NCI-H2196 treated with DMSO at 0.1 percent for 48 hours (cell line): ENCODE data around the gene NAALADL2.

Source experiments
- DNase-seq: peaks from one replicate; lab custom pipeline; 2025; ENCODE audit not compliant: unreplicated experiment; lab: John Stamatoyannopoulos, UW

The NAALADL2 gene

DNA sequence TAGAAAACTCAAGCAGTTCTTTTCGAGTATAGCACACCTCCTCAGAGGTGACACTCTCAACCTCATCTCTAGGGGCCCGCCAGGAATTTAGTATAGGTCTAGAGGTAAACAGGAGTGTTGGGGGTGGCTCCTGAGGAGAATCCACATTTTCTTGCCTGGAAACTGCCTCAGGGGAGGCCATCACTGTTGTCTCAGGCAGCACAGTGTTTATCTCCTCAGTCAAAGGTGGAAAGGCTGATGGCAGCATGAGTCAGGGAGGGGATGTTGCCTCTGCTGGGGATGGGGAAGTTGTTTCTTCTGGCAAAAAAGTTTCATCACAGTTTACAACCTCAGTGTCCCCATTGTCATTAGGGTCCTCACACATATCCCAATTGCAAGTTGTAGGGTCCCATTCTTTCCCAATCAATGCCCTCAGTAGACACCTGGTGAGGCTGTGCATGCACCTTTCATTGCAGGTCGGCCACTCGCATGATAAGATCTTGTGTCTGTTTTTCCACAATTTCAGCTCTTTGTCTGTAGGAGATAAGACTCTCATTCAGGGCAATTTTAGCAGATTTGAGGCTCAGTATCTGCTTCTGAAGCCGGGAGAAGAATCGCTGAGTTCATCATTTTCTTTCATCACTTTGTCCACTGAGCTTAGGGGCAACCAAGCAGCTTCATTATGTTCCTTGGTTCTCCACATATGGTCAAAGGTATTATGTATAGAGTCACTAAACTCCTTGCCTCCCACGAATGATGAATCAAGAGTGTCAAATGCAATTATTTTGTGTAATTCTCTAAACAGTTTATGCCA is 25.8 kb downstream of the NAALADL2 start:
- DNase-seq, result no peak

DNA sequence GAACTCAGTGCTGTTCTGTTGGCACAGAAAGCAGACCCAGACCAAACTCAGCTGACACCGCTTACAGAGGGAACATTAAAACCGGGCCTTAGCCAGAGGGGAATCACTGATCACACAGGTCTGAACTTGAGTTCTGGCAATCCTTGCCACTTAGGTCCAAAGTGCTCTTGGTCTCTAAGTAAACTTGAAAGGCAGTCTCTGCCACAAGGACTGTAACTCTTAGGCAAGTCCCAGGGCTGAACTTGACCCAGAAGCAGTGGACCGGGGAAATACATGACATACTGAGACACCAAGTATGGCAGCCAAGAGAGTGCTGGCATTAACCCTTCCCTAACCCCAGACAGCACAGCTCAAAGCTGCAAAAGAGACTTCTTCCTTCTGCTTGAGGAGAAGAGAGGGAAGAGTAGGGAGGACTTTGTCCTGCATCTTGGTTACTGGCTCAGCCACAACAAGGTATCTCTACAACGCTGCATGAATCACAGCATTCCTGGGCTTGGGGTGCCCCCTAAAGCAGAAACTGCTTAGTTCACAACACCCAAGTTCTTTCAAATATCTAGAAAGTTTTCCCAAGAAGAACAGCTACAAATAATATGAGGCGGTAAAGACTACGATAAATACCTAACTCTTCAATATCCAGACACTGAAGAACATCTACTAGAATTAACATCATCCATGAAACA is 32.5 kb downstream of the NAALADL2 start:
- DNase-seq, result no peak

DNA sequence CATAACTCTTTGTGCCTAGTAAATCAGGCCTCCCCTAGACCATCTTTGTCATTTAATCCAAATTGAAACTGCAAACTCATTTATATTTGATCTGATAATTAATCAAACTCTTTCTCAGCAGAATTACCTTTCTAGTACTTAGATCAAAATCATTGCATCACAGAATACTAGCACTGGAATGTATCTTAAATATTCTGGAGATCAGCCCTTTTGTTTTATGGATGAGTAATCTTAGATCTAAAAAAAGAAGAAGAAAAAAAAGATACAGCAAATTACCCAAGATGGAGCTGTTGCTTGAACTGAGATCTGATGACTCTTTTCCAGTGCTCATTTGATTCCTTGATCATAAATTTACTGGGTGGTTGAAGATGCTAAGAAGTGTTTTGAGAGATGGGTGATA is 47.9 kb downstream of the NAALADL2 start:
- no peak for DNase-seq

DNA sequence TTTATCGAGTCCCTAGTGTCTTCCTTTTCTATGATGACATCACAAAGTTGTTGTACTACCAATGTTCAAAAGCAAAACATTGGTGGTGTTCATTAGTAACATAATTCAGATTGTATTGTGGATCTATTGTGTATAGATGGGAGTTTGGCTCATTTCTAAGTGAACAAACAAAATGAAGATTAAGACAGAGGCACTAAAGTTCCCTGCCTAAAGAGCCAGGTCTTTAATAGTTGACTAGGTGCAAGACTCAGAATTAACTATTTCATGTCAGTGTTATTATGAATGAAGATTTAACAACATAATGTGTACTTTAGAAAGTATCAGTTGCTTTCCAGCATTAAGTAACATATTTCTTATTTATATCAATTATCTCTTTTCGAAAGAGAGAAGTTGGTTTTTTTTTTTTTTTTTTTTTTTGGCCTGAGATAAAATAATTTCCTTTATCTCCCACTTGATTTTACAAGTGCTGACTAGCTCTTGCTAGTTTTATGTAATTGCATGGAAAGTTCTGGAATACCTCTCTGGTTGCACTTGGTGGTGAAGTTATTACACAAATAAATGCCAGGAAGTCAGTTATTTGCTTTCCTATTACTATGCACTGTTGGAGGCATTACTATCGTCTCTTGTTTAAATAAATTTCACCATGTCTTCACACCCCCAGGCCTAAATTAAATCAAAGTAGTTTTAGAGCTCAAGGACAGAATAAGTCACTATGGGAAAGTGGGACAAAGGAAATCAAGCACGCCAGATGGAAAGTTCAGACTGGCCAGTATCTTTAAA is 48.7 kb downstream of the NAALADL2 start:
- no peak for DNase-seq

DNA sequence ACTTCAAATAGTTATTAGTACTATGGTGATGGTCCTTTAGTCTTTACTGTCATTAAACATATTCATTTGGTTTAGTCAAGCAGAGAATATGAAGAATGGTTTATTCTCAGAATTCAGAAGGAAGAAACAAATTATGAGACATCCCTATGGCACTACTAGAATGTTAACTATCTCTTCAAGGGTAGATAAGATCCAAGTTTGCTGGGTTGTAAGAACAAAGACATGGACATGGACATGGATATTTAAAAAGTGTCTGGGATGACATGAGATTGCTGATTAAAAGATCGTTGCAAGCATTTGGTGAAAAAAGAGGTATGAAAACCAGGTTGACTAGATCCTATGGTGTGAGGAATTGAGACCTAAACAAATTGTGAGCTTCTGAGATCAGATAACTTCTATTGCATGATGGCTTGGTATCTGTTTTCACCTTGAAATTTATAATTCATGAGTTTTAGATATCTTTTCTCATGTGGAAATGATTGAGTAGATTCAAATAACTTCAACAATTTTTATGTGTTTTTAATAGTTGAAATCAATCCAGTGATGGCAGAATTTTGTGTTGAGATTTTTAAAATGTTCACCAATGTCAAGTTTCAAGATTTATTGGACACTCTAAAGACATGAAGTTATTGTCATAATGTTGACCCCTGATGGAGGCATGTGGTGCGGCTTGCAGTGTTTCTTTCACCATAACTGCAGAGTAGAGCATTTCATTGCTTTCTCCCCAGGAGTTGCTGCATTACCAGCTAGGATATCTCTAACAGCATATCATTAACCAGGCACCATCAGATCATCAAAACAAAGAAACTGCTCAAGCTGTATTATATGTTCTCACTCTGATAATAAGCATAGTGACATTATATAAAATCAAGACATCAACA is 72.6 kb downstream of the NAALADL2 start:
- no peak for DNase-seq

DNA sequence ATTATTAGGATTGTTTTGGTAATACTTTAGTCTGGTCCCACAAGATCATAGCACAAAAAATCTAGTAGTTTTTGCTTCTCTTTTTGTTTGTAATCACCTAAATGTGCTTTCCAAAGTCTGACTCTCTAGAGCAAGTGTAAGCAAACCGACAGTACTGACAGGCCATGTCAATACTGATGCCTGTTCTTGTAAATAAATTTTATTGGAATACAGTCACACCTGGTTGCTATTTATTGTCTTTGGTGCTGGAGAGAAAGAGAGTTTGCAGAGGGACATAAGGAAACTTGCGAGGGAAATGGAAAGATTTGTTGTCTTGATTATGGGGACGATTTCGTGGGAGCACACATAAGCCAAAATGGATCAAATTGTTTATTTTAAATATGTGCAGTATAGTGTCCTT is 77.5 kb downstream of the NAALADL2 start:
- DNase-seq, result no peak

DNA sequence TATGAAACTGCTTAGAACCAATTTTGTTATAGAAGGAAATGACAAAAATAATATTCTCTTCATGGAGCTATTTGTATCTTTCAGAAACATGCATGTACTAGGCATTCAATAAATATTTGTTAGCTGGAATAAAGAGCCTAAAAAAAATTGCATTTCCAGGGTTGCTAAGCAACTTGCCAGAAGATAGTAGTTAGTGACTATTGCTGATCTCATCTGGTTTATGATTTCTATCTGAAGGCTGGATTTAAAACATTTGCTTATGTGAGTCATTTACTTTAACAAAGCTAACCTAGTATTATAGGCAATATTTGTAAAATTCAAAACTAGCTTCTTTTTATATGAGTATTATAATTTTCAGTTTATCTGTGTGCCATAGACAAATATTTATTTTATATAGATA is 78.3 kb downstream of the NAALADL2 start:
- no peak for DNase-seq

DNA sequence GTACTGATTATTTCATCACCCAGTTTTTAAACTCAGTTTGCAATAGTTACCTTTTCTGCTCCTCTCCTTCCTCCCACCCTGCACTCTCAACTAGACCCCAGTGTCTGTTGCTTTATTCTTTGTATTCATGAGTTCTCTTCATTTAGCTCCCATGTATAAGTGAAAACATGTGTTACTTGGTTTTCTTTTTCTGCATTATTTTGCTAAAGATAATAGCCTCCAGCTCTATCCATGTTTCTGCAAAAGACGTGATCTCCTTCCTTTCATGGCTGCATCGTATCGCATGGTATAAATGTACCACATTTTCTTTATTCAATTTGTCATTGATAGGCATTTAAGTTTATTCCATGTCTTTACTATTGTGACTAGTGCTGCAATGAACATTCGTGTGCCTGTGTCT is 79.0 kb downstream of the NAALADL2 start:
- DNase-seq, result no peak

DNA sequence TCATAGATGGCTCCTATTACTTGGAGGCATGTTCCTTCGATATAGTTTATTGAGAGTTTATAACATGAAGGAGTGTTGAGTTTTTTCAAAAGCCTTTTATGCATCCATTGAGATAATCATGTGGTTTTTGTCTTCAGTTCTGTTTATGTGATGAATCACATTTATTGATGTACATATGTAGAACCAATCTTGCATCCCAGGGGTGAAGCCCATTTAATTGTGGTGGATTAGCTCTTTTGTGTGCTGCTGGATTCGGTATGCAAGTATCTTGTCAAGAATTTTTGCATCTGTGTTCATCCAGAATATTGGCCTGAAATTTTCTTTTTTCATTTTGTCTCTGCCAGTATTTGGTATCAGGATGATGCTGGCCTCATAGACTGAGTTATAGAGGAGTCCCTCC is 81.0 kb downstream of the NAALADL2 start:
- no peak for DNase-seq

DNA sequence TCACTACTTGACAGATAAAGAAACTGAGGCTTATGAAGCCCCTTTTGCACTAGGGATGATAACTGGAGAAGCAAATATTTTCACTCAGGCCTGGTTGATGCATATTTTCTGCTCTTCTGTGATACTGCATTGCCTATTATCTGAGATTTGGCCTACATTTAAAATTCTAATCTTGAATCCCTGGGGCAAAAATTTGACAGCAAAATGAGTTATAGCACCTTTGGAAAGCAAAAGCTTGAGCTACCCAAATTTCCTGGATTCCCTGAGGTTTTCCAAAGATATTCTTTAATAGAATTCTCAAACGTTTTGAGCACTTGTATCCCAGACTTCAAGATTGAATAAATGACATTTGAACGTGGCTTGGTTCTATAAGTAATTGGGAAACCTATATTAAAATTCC is 86.1 kb downstream of the NAALADL2 start:
- DNase-seq, result no peak

DNA sequence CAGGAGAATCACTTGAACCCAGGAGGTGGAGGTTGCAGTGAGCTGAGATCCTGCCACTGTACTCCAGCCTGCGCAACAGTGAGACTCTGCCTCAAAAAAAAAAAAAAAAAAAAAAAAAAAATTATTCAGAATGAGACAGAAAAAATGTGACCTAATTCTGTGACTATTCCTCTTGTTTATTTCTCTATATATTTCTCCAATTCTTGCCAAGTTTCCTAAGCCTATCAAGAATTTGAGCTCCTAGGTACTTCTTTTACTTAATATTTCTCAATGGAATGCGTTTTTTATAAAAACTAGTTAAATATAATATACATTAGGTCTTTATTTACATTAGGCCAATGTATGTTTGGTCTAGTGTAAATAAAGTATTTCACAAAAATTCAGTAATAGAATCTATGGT is 86.8 kb downstream of the NAALADL2 start:
- no peak for DNase-seq

DNA sequence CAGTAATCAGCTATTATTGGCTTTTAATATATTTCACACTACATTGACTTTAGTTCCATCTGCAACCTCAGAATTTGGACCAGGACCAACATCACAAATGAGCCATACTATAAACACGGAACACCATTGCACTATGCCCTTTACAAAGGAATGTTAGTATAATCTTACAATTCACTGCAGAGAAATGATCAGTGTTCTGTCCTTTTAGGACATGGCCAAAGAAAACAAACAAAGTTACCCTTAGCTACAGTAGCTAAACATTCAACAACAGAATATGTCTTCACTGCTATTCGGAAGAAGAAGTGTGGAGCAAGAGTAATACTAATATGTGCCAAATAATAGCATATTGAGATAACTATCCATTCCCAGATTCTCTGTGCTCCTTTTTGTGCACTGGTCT is 90.4 kb downstream of the NAALADL2 start:
- no peak for DNase-seq

DNA sequence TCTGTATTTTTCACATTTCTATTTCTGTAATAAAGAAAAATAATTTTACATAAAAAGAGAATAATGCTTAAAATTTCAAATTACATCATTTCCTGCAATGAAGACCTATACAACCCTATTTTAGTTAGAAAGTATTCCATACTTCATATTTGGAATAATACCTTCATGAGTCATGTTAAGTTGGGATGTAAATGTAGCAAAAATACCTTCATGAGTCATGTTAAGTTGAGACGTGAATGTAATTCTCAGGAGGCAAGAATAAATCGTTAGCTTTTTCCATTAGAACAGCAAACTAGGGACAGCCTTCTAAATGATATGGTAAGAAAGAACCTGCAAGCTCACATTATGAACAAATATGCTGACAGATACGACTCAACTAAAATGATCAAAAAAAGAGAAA is 91.9 kb downstream of the NAALADL2 start:
- no peak for DNase-seq

DNA sequence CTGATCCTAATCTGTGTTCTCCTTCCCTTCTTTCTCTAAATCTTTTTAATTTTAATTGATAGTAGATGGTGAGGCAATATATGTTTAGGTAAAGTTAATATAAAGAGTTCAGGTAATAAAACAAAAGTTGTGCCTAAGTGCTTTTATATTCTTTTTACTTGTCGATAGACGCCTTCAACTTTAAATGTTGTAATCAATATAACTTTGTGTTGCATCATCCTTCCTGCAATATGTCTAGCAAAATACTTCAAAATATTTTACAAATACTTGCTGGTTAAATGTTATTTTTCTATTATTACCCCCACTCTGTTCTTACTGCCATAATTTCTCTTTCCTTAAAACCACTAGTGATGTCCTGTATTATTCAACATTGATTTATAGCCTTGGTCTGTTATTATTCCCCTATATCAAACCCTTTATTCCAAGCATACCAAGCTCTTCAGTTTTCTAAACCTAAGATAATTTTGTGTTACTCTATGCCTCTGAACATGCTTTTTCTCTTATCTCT is 92.4 kb downstream of the NAALADL2 start:
- no peak for DNase-seq

DNA sequence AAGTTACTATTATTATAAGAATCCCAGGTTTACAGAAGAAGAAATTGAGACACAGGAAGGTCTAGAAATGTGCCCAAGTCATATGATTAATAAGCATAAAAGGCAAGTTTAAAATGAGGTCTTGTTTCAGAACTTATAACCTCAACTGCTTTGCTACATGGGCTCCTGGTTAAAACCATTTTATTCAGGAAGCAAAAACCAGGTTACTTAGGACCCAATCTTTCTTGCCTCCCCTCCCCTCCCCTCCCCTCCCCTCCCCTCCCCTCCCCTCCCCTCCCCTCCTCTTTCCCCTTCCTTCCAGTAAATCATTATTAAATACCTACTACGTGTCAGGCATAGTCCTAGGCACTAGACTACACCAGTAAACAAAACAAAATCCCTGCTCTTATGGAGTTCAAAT is 93.9 kb downstream of the NAALADL2 start:
- no peak for DNase-seq

DNA sequence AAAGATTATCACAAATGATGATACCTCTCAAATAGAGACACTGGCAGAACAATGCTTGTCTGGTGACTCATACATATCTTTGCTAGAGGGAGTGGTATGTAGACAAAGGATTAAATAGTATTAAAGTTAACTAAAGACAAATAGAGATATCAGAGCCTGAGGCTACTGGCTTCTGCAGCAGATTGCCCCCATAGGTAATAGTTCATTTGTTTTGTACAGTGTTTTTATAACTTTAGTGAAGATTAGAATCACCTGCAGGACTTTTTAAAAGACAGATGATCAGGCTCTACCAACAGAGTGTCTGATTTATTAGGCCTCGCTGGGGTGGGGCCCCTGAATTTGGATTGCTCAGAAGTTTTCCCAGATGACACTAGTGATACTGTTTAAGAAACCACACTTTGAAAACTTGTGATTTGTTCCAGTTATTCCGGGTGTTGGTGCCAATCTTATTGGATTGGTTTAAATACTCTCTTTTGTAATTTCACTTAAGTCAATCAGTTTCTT is 96.4 kb downstream of the NAALADL2 start:
- no peak for DNase-seq

DNA sequence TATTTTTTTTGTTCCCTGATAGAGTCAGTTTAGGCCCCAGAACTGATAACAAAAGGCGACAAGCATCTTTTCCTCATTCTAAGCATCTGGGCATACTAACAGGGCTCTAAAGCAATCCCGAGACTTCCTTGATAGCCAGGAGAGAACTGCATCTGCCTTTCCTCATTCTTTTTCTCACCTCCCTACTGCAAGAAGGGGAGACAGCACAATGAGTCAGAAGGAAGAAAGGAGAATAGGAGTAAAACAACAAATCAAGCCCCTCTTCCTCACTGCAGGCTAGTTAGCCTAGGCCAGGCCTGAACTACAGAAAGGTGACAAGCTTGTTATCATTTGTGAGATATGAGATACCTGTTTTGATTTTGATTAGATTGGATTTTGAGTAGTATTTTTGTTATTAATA is 97.9 kb downstream of the NAALADL2 start:
- no peak for DNase-seq

DNA sequence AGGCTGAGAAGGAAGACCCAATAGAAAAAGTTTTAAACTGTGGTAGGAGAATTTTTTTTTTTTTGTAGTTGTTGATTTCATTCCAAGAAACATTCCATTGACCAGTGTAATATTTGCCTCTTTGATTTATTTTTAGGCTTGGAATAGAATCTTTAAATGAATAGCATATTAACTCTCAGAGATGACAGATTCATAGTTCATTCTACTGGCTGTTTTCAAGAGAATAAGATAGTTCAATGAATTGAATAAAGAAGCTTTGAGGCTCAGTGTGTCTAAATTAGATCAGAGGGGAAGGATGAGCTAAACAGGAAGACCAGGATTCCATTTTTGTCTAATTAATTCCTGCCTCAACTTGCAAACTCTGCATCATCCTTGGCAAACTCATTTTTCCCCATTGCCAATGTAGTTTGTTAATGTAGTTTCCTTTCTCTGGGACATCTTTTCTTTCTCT is 98.4 kb downstream of the NAALADL2 start:
- no peak for DNase-seq

DNA sequence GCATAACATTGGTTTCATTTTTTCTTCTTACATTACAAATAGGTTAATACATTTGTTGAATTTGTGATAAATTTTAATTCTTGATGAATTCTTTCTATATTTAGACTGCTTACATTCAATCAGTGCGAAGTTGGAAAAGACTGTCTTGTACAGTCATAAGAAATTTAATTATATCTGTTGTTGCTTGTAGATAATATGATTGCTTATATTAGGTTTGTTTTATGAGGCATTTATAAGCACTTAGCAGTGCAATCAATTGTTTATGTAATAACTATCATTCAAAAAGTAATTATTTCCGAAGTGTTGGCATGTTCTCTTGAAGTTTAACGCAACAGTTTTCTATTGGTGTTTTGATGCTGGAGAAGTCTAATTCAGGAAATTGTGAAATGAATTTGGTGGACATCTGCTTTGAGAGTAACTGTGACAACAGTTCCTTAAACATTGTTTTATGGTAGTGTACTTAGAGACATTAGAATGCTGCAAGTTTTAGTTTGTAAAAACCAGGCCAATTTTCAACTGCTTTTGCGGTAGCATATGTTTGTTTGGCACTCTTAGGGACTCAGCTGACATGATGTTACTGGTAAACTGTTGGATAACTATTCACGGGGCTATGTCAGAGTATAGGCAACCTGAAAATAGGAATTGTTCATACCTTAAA is 99.7 kb downstream of the NAALADL2 start:
- DNase-seq, result no peak

DNA sequence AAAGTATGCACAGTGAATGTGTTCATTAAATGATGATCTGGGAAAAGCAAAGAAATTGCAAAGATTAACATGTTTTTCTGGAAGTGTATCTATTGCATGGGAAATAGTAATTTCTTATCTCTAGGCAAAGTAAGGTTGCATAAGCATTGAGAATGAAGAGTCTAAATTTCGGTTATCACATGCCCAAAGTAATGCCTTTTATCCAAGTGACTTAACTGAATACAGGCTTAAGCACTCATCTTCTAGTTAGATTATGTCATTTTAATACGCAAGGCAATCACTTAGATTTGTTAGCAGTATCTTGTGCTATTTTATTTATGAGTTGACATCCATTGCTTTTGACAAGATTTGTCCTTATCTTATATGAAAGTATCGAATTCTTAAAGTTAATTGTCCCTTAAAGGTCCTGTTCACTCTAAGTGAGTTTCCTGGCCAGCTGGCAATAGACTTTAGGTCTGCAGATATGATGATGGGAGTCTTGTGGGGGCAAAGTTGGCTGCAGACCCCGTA is 100.5 kb downstream of the NAALADL2 start:
- no peak for DNase-seq
